Glomerular endothelial cell (primary cell): Measurements from ENCODE around the gene GABARAPL1. TPM values are rescaled to one million over a fixed set of nuclear protein-coding genes. Genes with fewer than 3 reads are reported as not detected.

Experiments used
- total RNA-seq: library from RNA; depleted of rRNA; stranded (reverse); fragments of >200 nt; gene quantifications from 2 replicates; pipeline ENCODE4 v1.2.3, GENCODE V29; 2015

Gene GABARAPL1
- total RNA-seq, 1 donor from 2014 or later: 55.5 TPM

Other genes starting within 250 kb of the GABARAPL1 start
- gene CLEC12A, start 241.5 kb upstream of the GABARAPL1 start, total RNA-seq: not detected in 2 replicates
- 0.18 TPM in 1 of 2 replicates, not detected in the other for gene CLEC1B, start 213.8 kb upstream of the GABARAPL1 start, total RNA-seq
- gene CLEC12B, start 202.2 kb upstream of the GABARAPL1 start, total RNA-seq: not detected in 2 replicates
- not detected in 2 replicates for gene CLEC9A, start 182.2 kb upstream of the GABARAPL1 start, total RNA-seq
- 12.8 and 20.0 TPM in 2 replicates for gene CLEC1A, start 113.9 kb upstream of the GABARAPL1 start, total RNA-seq
- gene CLEC7A, start 82.7 kb upstream of the GABARAPL1 start, total RNA-seq: 0.15 and 0.41 TPM in 2 replicates
- gene OLR1, start 40.7 kb upstream of the GABARAPL1 start, total RNA-seq: 0.64 TPM in 1 of 2 replicates, not detected in the other
- not detected in 2 replicates for gene TMEM52B, start 33.8 kb upstream of the GABARAPL1 start, total RNA-seq
- gene KLRD1, start 95.0 kb downstream of the GABARAPL1 start, total RNA-seq: 0.05 and 0.06 TPM in 2 replicates
- not detected in 2 replicates for gene KLRK1, start 177.2 kb downstream of the GABARAPL1 start, total RNA-seq
- gene KLRC4, start 196.9 kb downstream of the GABARAPL1 start, total RNA-seq: not detected in 2 replicates
- not detected in 2 replicates for gene KLRC3, start 207.7 kb downstream of the GABARAPL1 start, total RNA-seq
- gene KLRC2, start 223.1 kb downstream of the GABARAPL1 start, total RNA-seq: not detected in 2 replicates
- not detected in 2 replicates for gene KLRC1, start 240.5 kb downstream of the GABARAPL1 start, total RNA-seq